HG03139 (cell line): ENCODE data around the gene SPATA3.
"Not testable (repeated sequence)": the region's sequence is repeated elsewhere in the genome, so short reads cannot be mapped to it uniquely, and the experiment has no call there.

Source experiments
- ATAC-seq: cut with Tn5 transposase; IDR thresholded peaks from one replicate; pipeline ENCODE4 v1.9.1; 2021; ENCODE audit not compliant: unreplicated experiment

The SPATA3 gene

GRCh38 chr2:230991598-230991997 lies 4.3 kb upstream of the SPATA3 start:
- no peak for ATAC-seq

GRCh38 chr2:230996661-230997060 lies 740 bp downstream of the SPATA3 start:
- no peak for ATAC-seq

GRCh38 chr2:230998882-230999281 lies 3.0 kb downstream of the SPATA3 start:
- ATAC-seq = no peak

- ATAC-seq = no peak
These were observed 3.6 kb downstream of the SPATA3 start for GRCh38 chr2:230999477-230999876.

GRCh38 chr2:231000211-231000904 lies 4.4 kb downstream of the SPATA3 start:
- ATAC-seq = no peak

- ATAC-seq = no peak
These were observed 5.1 kb downstream of the SPATA3 start for GRCh38 chr2:231001036-231001435.

GRCh38 chr2:231001921-231002320 lies 6.0 kb downstream of the SPATA3 start:
- no peak for ATAC-seq

- ATAC-seq = no peak
These were observed 6.7 kb downstream of the SPATA3 start for GRCh38 chr2:231002641-231003040.

- no peak for ATAC-seq
These were observed 7.3 kb downstream of the SPATA3 start for GRCh38 chr2:231003186-231003585.

- not testable (repeated sequence) for ATAC-seq
These were observed 9.0 kb downstream of the SPATA3 start for GRCh38 chr2:231004930-231005329.

GRCh38 chr2:231007286-231008098 lies 11.6 kb downstream of the SPATA3 start:
- no peak for ATAC-seq

GRCh38 chr2:231008131-231008530 lies 12.2 kb downstream of the SPATA3 start:
- ATAC-seq = no peak

GRCh38 chr2:231009236-231009919 lies 13.5 kb downstream of the SPATA3 start:
- no peak for ATAC-seq

GRCh38 chr2:231010201-231010730 lies 14.3 kb downstream of the SPATA3 start:
- no peak for ATAC-seq

- ATAC-seq = no peak
These were observed 15.6 kb downstream of the SPATA3 start for GRCh38 chr2:231011526-231011925.

- no peak for ATAC-seq
These were observed 16.5 kb downstream of the SPATA3 start for GRCh38 chr2:231012463-231012862.

GRCh38 chr2:231013820-231014219 lies 17.9 kb downstream of the SPATA3 start:
- ATAC-seq = no peak

GRCh38 chr2:231015478-231015877 lies 19.6 kb downstream of the SPATA3 start:
- ATAC-seq = no peak

- no peak for ATAC-seq
These were observed 20.0 kb downstream of the SPATA3 start for GRCh38 chr2:231015926-231016325.

- ATAC-seq = no peak
These were observed 20.8 kb downstream of the SPATA3 start for GRCh38 chr2:231016566-231017230.

- ATAC-seq = no peak
These were observed 21.3 kb downstream of the SPATA3 start for GRCh38 chr2:231017231-231017598.
